RWPE2 (cell line): Measurements from ENCODE around the gene PXYLP1.

Experiments
- ATAC-seq: fragments of 200-7000 bp; cut with Tn5 transposase; 3 replicates; pipeline ENCODE4 v1.9.1; 2021; ENCODE audit warnings: low read depth
- DNase-seq: peaks from one replicate; pipeline ENCODE4 v3.0.0-alpha.2; 2020; ENCODE audit warnings: low spot score
- H3K27ac ChIP-seq: fragments of 450-650 bp; 2 replicates; pipeline ENCODE4 v1.5.1; 2017; ENCODE audit warnings: mild to moderate bottlenecking; ENCODE audit not compliant: poor library complexity, severe bottlenecking
- H3K27me3 ChIP-seq: fragments of 250-450 bp; sonication (Bioruptor Pico); 2 replicates; pipeline ENCODE4 v1.5.1; 2021; ENCODE audit warnings: mild to moderate bottlenecking, moderate library complexity; ENCODE audit not compliant: insufficient read depth, poor library complexity, severe bottlenecking
- H3K36me3 ChIP-seq: fragments of 250-450 bp; sonication (Bioruptor Pico); 2 replicates; pipeline ENCODE4 v1.5.1; 2020; ENCODE audit warnings: low read depth, mild to moderate bottlenecking, moderate library complexity
- H3K4me1 ChIP-seq: fragments of 250-450 bp; sonication (Bioruptor Pico); 2 replicates; pipeline ENCODE4 v1.5.1; 2021; ENCODE audit warnings: mild to moderate bottlenecking, moderate library complexity; ENCODE audit not compliant: insufficient read depth, poor library complexity, severe bottlenecking
- H3K4me3 ChIP-seq: fragments of 250-450 bp; sonication (Bioruptor Pico); 2 replicates; pipeline ENCODE4 v1.5.1; 2021; ENCODE audit warnings: mild to moderate bottlenecking, moderate library complexity; ENCODE audit not compliant: severe bottlenecking
- H3K9me3 ChIP-seq: fragments of 250-450 bp; sonication (Bioruptor Pico); 2 replicates; pipeline ENCODE4 v1.5.1; 2021; ENCODE audit warnings: mild to moderate bottlenecking, moderate library complexity; ENCODE audit not compliant: severe bottlenecking
- CTCF ChIP-seq: fragments of 450-650 bp; IDR thresholded peaks from one replicate; pipeline ENCODE4 v1.5.1; 2017; ENCODE audit warnings: mild to moderate bottlenecking, moderate library complexity; ENCODE audit not compliant: poor library complexity, severe bottlenecking

Gene PXYLP1

GRCh38 chr3:141260630-141260927 is 29.0 kb downstream of the PXYLP1 start:
- ATAC-seq (no peak), DNase-seq (no peak)
- no peak overlapping the region for H3K4me3 ChIP-seq
- H3K9me3 ChIP-seq = no peaks in the 10 kb centered on the region
- TF ChIP-seq CTCF = no peak
- no peaks in the 10 kb centered on the region for H3K27me3 ChIP-seq
- H3K36me3 ChIP-seq = no peaks in the 10 kb centered on the region; the same call in 1 of the 2 replicates
- no peak overlapping the region for H3K27ac ChIP-seq
- no peaks in the 10 kb centered on the region for H3K4me1 ChIP-seq

GRCh38 chr3:141261472-141262307 is 30.1 kb downstream of the PXYLP1 start:
- DNase-seq = no peak
- Histone ChIP-seq H3K9me3 (no peaks in the 10 kb centered on the region), H3K4me3 (no peak overlapping the region), H3K27me3 (no peaks in the 10 kb centered on the region), H3K4me1 (no peaks in the 10 kb centered on the region), H3K36me3 (no peaks in the 10 kb centered on the region; the same call in 1 of the 2 replicates), H3K27ac (no peak overlapping the region)
- no peak for ATAC-seq
- TF ChIP-seq CTCF = no peak

DNA sequence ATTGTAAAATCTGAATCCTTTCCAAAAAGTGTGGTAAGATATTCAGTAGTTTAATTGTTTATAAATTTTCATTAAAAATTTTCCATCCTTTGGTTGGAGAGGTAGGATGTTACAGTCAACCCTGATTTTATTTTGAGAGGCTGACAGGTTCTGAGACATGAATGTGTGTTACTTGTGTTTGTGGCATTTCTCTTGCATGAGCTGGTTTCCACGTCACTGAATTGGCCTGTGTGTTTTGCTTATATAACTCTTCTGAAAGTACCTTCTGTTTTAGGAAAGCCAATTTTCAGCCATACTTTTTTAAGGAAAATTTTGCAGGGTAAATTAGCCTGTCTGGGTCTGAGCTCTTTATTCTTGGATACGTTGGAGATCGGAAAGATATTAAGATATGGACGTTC is 30.7 kb downstream of the PXYLP1 start:
- H3K4me1 ChIP-seq = no peaks in the 10 kb centered on the region
- H3K9me3 ChIP-seq = no peaks in the 10 kb centered on the region
- H3K36me3 ChIP-seq = no peaks in the 10 kb centered on the region; the same call in 1 of the 2 replicates
- ATAC-seq (no peak), DNase-seq (no peak)
- H3K27ac ChIP-seq = no peak overlapping the region
- H3K4me3 ChIP-seq = no peak overlapping the region
- no peak for TF ChIP-seq CTCF
- H3K27me3 ChIP-seq = no peaks in the 10 kb centered on the region

- ATAC-seq = no peak
- H3K36me3 ChIP-seq = no peaks in the 10 kb centered on the region; the same call in 1 of the 2 replicates
- H3K9me3 ChIP-seq = no peaks in the 10 kb centered on the region
- no peaks in the 10 kb centered on the region for H3K27me3 ChIP-seq
- no peaks in the 10 kb centered on the region for H3K4me1 ChIP-seq
- DNase-seq = no peak
- TF ChIP-seq CTCF = no peak
- H3K27ac ChIP-seq = no peak overlapping the region
- H3K4me3 ChIP-seq = no peak overlapping the region
Measured at GRCh38 chr3:141266186-141266585, 34.6 kb downstream of the PXYLP1 start.

DNA sequence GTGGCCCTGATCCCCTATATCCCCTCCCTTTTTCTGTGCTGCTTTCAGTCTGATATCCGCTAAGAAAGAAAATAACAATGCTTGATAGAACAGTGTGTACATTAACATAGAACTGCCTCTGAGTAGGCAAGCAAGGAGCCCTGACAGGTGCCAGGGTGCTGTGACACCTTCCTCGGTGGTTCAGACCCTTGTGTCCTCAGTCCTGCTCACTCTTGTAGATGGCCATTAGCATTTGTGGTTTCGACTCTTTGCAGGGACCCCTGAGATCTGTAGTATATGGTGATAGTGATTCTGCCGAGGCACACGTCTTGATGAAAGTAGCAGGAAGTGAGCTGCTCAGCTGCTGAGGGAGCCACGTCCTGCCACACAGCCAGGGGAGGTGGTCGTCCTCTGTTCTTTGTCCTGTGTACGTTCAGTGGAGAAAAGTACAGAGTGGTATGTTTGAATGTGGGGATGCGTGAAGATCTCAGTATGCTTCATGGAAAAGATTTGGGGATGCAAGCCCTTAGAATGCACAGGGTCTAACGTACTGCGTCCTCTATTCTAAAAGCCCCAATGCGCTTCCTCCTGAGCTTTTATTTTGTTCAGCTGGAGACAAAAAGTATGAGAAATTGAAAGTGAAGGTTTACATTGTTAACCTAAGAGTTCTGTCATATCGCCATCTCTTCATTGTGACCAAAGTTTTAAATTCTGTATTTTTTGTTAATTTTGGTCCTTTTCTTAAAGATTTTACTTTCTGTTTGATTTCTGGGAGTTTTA is 35.4 kb downstream of the PXYLP1 start:
- Histone ChIP-seq H3K36me3 (no peaks in the 10 kb centered on the region; the same call in 1 of the 2 replicates), H3K4me3 (no peak overlapping the region), H3K9me3 (no peaks in the 10 kb centered on the region), H3K27me3 (no peaks in the 10 kb centered on the region), H3K27ac (no peak overlapping the region), H3K4me1 (no peaks in the 10 kb centered on the region)
- no peak for TF ChIP-seq CTCF
- no peak for DNase-seq
- ATAC-seq = no peak
